Activated naive CD8-positive, alpha-beta T cell (primary cell): ENCODE measurements around the gene CMTM7.
A peak's percentile ranks its signal among the peaks of the same experiment; 100 is the strongest.

Experiments used
- H3K27ac Mint-ChIP-seq: one replicate; pipeline ENCODE4 v1.8.0; 2021; ENCODE audit warnings: mixed read lengths
- H3K27me3 Mint-ChIP-seq: one replicate; pipeline ENCODE4 v1.8.0; 2021; ENCODE audit warnings: mixed read lengths
- H3K36me3 Mint-ChIP-seq: one replicate; pipeline ENCODE4 v1.8.0; 2021; ENCODE audit warnings: mixed read lengths
- H3K4me1 Mint-ChIP-seq: one replicate; pipeline ENCODE4 v1.8.0; 2021; ENCODE audit warnings: low read depth, mixed read lengths
- H3K4me3 Mint-ChIP-seq: one replicate; pipeline ENCODE4 v1.8.0; 2021; ENCODE audit warnings: mild to moderate bottlenecking, mixed read lengths
- H3K9me3 Mint-ChIP-seq: one replicate; pipeline ENCODE4 v1.8.0; 2021; ENCODE audit warnings: low read depth, mixed read lengths

The CMTM7 gene

DNA sequence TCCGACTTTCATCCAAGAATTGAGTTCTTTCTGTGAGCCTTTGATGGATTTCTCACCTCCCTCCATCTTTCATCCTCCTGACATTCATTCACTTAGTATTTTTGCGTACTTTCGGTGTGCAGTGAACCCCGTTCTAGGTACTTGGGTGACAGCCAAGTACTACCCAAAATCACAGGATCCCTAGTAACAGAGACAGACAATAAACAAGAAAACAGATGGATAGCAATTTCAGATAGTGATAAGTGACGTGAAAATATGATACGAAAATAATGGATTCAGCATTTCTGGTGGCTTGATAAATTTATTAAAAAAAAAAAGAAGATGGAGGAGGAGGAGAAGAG lies 111.3 kb downstream of the CMTM7 start:
- H3K36me3 Mint-ChIP-seq = no peaks in the 10 kb centered on the region
- H3K4me1 Mint-ChIP-seq = peaks cover 34% of the 10 kb centered on the region
- H3K27ac Mint-ChIP-seq = peak overlapping the region; percentile 95
- no peaks in the 10 kb centered on the region for H3K9me3 Mint-ChIP-seq
- no peaks in the 10 kb centered on the region for H3K27me3 Mint-ChIP-seq
- peak overlapping the region; percentile 99 for H3K4me3 Mint-ChIP-seq
